ENCODE measurements around the gene SIGLEC15.

SIGLEC15 gene

DNA sequence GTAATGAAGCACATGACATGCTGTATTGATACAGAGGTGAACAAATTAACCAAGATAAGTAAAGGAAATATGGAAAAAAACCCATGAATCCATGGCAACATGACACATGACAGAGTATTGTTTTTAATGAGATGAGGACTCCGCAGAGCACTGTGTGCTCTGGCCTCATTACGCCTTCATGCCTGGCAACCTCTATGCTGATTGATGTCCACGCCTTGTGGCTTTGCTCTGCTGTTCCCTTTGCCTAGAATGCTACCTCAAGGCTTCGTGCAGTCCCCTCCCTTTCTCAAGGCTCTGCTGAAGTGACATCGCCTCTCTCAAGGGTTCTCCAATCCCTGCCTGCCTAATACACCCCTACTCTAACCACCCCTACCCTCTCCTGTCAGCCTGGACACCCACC is 8.4 kb downstream of the SIGLEC15 start:
- Histone ChIP-seq H4K20me1 (no peaks in the 10 kb centered on the region), H3K9ac (no peak overlapping the region), H3K4me3 (no peak overlapping the region), H3K4me1 (peaks cover 24% of the 10 kb centered on the region), H3K27ac (no peak overlapping the region), H3K9me3 (peaks cover 19% of the 10 kb centered on the region), H3K4me2 (no peak overlapping the region), H3K36me3 (peaks cover 5% of the 10 kb centered on the region; the same call in 1 of the 2 replicates), H3K27me3 (no peaks in the 10 kb centered on the region)
- no peak for TF ChIP-seq Cebpa-rat (IDR thresholded peaks at IDR 0.05)

DNA sequence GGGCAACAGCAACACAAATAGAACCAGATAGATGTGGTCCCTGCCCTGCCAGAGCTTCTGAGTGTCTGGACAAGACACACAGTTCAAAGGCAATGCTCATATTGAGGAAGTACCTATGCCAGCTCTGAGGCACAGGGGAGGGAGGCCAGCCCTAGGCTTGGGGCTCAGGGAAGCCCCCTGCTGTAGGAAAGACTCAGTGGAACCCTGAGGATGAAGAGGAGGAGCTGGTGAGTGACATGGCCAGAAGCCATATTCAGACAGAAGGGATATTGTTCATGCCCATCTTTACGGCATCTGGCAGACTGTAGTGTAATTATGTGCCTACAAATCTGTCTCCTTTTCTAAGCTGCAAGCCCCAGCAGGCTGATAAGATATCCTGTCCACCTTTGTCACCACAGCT is 8.8 kb downstream of the SIGLEC15 start:
- H3K4me2 ChIP-seq: no peak overlapping the region
- H4K20me1 ChIP-seq: no peaks in the 10 kb centered on the region
- TF ChIP-seq Cebpa-rat (IDR thresholded peaks at IDR 0.05): no peak
- H3K4me3 ChIP-seq: no peak overlapping the region
- peaks cover 23% of the 10 kb centered on the region for H3K9me3 ChIP-seq
- no peak overlapping the region for H3K27ac ChIP-seq
- peaks cover 20% of the 10 kb centered on the region for H3K4me1 ChIP-seq
- H3K36me3 ChIP-seq: peaks cover 5% of the 10 kb centered on the region; the same call in 1 of the 2 replicates
- no peak overlapping the region for H3K9ac ChIP-seq
- no peaks in the 10 kb centered on the region for H3K27me3 ChIP-seq

DNA sequence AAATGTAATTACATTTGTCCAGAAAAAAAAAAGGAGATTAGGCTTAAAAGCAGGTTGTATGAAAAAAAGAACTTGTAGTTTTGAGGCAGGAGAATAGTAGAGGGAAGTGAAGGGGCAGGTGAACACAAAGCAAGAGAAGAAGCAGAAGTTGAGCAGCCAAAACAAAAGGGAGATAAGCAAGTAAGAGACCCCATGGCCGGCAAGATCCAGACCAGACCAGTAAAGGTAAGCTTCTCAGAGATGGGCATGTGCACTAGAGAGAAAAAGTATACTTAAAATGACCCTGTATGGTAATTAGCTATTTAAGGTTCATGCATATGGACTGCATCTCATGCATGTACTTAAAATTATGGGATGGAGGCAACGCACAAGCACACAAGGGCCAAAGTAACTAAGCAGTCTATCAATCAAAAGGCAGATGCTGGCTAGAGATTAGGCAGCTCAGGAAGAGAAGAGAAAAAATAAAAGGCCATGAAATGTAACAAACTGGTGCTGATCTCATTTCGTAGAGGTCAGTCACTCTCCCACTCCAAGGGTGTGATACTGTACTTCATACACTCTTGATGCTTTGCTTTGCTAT is 9.7 kb downstream of the SIGLEC15 start:
- no peak for TF ChIP-seq Cebpa-rat (IDR thresholded peaks at IDR 0.05)
- Histone ChIP-seq H4K20me1 (no peaks in the 10 kb centered on the region), H3K27me3 (no peaks in the 10 kb centered on the region)

DNA sequence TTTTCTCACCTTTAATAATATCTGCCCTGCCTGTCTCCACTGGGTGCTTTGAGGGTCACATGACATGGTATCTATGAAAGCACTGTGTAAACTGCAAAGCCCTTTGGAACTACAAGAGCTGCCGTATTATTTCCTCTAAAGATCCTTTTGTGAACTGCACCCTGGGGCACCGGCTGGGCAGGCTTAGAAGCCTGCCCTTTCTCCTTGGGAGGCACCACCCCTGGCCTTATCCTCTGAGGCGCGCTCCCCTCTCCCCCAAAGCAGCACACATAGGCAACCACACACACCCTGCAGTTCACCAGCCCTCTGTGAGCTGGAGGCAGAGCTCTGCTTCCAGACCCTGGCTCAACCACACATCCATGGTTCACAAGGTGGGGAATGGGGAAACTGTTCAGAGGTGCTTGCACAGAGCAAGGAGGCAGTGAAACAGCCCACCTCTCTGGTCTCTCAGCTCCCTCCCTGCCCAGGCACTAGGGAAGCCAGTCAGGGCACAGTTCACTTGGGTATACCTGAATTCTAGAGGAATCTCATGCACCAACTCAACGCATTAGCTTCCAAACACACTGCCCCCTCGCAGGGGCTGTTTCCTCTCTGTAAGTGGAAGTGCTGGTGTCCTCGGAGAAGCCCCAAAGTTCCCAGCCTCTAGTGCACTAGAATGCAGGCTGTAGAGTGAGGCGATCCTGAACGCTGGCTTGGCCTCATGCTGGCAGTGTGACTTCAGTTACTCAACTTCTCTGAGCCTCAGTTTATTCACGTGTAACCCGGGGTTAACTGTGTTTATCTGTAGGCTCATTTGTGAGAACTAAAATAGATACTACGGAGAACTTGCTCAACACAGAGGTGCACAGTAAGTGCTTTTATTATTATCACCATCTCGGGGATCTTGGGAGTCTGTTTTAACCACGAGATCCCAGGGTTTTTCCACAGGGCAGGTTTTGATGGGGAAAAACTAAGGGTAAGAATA is 11.0 kb downstream of the SIGLEC15 start:
- peaks cover 23% of the 10 kb centered on the region for H3K9me3 ChIP-seq
- peaks cover 32% of the 10 kb centered on the region for H3K4me1 ChIP-seq
- no peak overlapping the region for H3K9ac ChIP-seq
- no peaks in the 10 kb centered on the region for H3K27me3 ChIP-seq
- no peaks in the 10 kb centered on the region for H4K20me1 ChIP-seq
- H3K27ac ChIP-seq: no peak overlapping the region
- peaks cover 5% of the 10 kb centered on the region; the same call in 1 of the 2 replicates for H3K36me3 ChIP-seq
- H3K4me3 ChIP-seq: no peak overlapping the region
- no peak overlapping the region for H3K4me2 ChIP-seq
- TF ChIP-seq Cebpa-rat (IDR thresholded peaks at IDR 0.05): no peak

More for the DNA sequence above, 9.7 kb downstream of the SIGLEC15 start:
- Histone ChIP-seq H3K4me2 (no peak overlapping the region), H3K9me3 (peaks cover 23% of the 10 kb centered on the region), H3K9ac (no peak overlapping the region), H3K27ac (no peak overlapping the region), H3K4me1 (peaks cover 20% of the 10 kb centered on the region), H3K4me3 (no peak overlapping the region), H3K36me3 (peaks cover 5% of the 10 kb centered on the region; the same call in 1 of the 2 replicates)

DNA sequence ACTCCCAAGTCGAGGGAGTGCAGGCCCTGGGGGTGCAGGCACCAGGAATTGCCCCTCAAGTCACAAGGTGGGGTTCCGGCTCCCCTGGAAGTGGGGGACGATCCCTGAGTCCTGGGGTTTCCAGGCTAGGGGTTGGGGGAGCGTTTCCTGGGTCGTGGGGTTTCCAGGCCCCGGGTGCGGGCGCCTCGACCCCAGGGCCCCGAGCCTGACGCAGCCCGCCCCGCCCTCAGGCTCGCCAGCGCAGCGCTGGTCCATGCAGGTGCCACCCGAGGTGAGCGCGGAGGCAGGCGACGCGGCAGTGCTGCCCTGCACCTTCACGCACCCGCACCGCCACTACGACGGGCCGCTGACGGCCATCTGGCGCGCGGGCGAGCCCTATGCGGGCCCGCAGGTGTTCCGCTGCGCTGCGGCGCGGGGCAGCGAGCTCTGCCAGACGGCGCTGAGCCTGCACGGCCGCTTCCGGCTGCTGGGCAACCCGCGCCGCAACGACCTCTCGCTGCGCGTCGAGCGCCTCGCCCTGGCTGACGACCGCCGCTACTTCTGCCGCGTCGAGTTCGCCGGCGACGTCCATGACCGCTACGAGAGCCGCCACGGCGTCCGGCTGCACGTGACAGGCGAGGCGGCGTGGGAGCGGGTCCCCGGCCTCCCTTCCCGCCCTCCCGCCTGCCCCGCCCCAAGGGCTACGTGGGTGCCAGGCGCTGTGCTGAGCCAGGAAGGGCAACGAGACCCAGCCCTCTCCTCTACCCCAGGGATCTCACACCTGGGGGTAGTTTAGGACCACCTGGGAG is 12.0 kb downstream of the SIGLEC15 start:
- Histone ChIP-seq H3K36me3 (peaks cover 5% of the 10 kb centered on the region; the same call in 1 of the 2 replicates), H3K9me3 (peaks cover 23% of the 10 kb centered on the region), H3K27me3 (no peaks in the 10 kb centered on the region), H3K4me3 (no peak overlapping the region), H3K27ac (no peak overlapping the region), H4K20me1 (no peaks in the 10 kb centered on the region), H3K4me1 (peaks cover 34% of the 10 kb centered on the region), H3K4me2 (no peak overlapping the region), H3K9ac (no peak overlapping the region)
- no peak for TF ChIP-seq Cebpa-rat (IDR thresholded peaks at IDR 0.05)

DNA sequence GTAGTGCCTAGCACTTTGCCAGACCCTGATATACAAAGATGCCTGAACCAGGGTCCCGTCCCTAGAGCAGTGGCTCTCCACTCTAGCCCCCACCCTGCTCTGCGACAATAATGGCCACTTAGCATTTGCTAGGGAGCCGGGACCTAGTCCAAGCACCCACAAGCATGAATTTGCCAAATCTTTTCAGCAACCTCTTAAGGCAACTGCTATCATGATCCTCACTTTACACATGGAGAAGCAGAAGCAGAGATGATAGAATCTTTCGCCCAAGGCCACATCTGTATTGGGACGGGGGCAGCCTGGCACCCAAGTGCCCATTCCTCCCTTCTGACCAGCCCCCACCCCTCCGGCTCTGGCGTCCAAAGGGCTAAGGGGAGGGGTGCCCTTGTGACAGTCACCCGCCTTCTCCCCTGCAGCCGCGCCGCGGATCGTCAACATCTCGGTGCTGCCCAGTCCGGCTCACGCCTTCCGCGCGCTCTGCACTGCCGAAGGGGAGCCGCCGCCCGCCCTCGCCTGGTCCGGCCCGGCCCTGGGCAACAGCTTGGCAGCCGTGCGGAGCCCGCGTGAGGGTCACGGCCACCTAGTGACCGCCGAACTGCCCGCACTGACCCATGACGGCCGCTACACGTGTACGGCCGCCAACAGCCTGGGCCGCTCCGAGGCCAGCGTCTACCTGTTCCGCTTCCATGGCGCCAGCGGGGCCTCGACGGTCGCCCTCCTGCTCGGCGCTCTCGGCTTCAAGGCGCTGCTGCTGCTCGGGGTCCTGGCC is 13.0 kb downstream of the SIGLEC15 start:
- Histone ChIP-seq H3K9me3 (peaks cover 23% of the 10 kb centered on the region), H3K27ac (no peak overlapping the region), H3K4me1 (peaks cover 34% of the 10 kb centered on the region), H3K9ac (no peak overlapping the region), H4K20me1 (no peaks in the 10 kb centered on the region), H3K4me2 (no peak overlapping the region), H3K36me3 (peaks cover 5% of the 10 kb centered on the region; the same call in 1 of the 2 replicates), H3K27me3 (no peaks in the 10 kb centered on the region), H3K4me3 (no peak overlapping the region)
- no peak for TF ChIP-seq Cebpa-rat (IDR thresholded peaks at IDR 0.05)

DNA sequence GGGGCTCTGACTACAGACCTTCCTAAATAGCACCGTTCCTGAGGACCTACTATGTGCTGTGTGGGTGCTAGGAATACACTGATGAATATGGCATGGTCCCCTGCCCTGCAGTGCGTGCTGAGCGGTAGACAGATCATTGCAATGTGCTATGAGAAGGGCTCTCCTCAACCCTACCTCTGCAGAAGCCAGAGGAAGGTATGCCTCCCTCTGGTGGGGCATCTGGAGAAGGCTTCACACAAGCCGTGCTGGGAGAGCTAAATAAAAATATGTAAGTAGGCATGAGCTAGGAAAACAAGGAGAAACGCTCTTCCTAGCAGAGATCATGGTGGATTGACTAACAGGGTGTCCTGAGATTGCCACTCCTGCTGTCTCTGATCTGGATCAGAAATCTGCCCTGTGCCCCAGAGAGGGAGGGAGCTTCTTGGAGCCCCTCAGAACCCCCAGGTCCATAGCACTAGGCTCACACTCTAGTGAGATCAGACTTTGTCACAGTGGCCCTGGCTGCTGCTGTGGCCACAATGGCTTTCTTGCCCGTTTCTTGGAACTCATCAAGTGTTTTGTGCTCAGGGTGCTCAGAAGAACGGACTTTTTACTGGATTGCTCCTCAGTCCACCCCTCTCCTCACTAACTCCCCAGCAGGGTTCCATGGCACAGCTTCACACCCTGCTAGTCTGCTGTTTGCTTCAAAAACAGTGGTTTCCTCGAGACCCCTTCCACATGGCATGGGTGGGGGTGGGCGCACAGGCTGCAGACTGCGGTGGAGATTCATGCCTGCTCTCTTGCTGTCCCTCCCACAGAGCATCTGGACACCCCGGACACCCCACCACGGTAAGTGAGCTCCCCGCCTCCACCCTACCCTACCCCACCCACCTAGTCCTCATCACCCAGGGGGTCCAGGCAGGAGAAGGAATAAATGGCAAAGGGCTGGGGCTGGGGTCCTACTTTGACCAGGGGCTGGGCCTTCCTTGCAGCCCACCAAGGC is 14.2 kb downstream of the SIGLEC15 start:
- Histone ChIP-seq H3K36me3 (peaks cover 5% of the 10 kb centered on the region; the same call in 1 of the 2 replicates), H3K4me2 (peak overlapping the region; percentile 59), H3K4me3 (no peak overlapping the region), H3K4me1 (peaks cover 25% of the 10 kb centered on the region), H3K9me3 (peaks cover 23% of the 10 kb centered on the region), H3K27ac (no peak overlapping the region), H3K27me3 (no peaks in the 10 kb centered on the region), H3K9ac (no peak overlapping the region), H4K20me1 (no peaks in the 10 kb centered on the region)
- TF ChIP-seq Cebpa-rat (IDR thresholded peaks at IDR 0.05): no peak

- TF ChIP-seq Cebpa-rat (IDR thresholded peaks at IDR 0.05): no peak
Observed at GRCh38 chr18:45841060-45841764, 15.7 kb downstream of the SIGLEC15 start.

More at GRCh38 chr18:45841060-45841764, 15.7 kb downstream of the SIGLEC15 start:
- Histone ChIP-seq H3K9me3 (peaks cover 23% of the 10 kb centered on the region), H3K27ac (no peak overlapping the region), H3K4me3 (no peak overlapping the region), H3K36me3 (peaks cover 5% of the 10 kb centered on the region; the same call in 1 of the 2 replicates), H3K4me1 (peaks cover 25% of the 10 kb centered on the region), H3K4me2 (peak overlapping the region; percentile 59), H4K20me1 (no peaks in the 10 kb centered on the region), H3K27me3 (no peaks in the 10 kb centered on the region), H3K9ac (no peak overlapping the region)

Data from BLaER1 (cell line).